Coronary artery (tissue), 2 donors: ENCODE results near the gene EMP1.
A peak's percentile ranks its signal among the peaks of the same experiment; 100 is the strongest.

Experiments used
- DNase-seq: peaks from one replicate; pipeline ENCODE4 v3.0.0-alpha.2; 2017; ENCODE audit warnings: low spot score
- H3K27ac ChIP-seq, 2 donors: fragments of 200-600 bp; sonication (generic); one replicate each; pipeline ENCODE4 v1.5.1; 2016 to 2019
- H3K4me3 ChIP-seq: fragments of 200-600 bp; sonication (generic); 2 replicates; pipeline ENCODE4 v1.5.1; 2016; ENCODE audit warnings: mild to moderate bottlenecking, moderate library complexity
- CTCF ChIP-seq: fragments of 200-600 bp; sonication (generic); IDR thresholded peaks from one replicate; pipeline ENCODE4 v1.5.1; 2019; ENCODE audit warnings: antibody characterized with exemption

EMP1 gene

GRCh38 chr12:13171921-13172859 lies 24.3 kb upstream of the EMP1 start:
- H3K27ac ChIP-seq = peak overlapping the region in 1 of 2 donors; percentile 75

GRCh38 chr12:13173012-13173932 lies 23.3 kb upstream of the EMP1 start:
- Histone ChIP-seq H3K27ac (peak overlapping the region in 1 of 2 donors; percentile 75), H3K4me3 (no peak overlapping the region)
- TF ChIP-seq CTCF = no peak
- peak; percentile 83 for DNase-seq

More at GRCh38 chr12:13171921-13172859, 24.3 kb upstream of the EMP1 start:
- no peak for TF ChIP-seq CTCF
- H3K4me3 ChIP-seq = no peak overlapping the region
- DNase-seq = no peak

GRCh38 chr12:13175499-13175898 lies 21.0 kb upstream of the EMP1 start:
- H3K27ac ChIP-seq = no peak overlapping the region
- no peak for DNase-seq
- TF ChIP-seq CTCF = no peak
- no peak overlapping the region for H3K4me3 ChIP-seq

- DNase-seq = no peak
- no peak for TF ChIP-seq CTCF
- no peak overlapping the region for H3K4me3 ChIP-seq
- no peak overlapping the region for H3K27ac ChIP-seq
Measured at GRCh38 chr12:13176256-13176655, 20.3 kb upstream of the EMP1 start.

GRCh38 chr12:13177373-13177772 lies 19.2 kb upstream of the EMP1 start:
- H3K27ac ChIP-seq = no peak overlapping the region
- DNase-seq = no peak
- no peak for TF ChIP-seq CTCF
- no peak overlapping the region for H3K4me3 ChIP-seq

- TF ChIP-seq CTCF = no peak
- no peak overlapping the region for H3K4me3 ChIP-seq
- H3K27ac ChIP-seq = no peak overlapping the region
- DNase-seq = no peak
Measured at GRCh38 chr12:13177906-13178305, 18.6 kb upstream of the EMP1 start.
